Fibroblast of lung (primary cell): ENCODE results near the gene TMEM140. TPM values are rescaled to one million over a fixed set of nuclear protein-coding genes. Genes with fewer than 3 reads are reported as not detected.

ENCODE experiments used
- DNase-seq, 2 donors: peaks; one replicate each; pipeline versions ENCODE4 v3.0.0 to v3.0.0-alpha.2; 2010; ENCODE audit warnings: low read depth in 2 of 2
- H2AFZ ChIP-seq: 2 replicates; pipeline ENCODE4 v1.5.1; 2012; ENCODE audit warnings: low read length, control low read depth, inconsistent platforms
- H3K27ac ChIP-seq: 2 replicates; pipeline ENCODE4 v1.5.1; 2011; ENCODE audit warnings: low read length, control low read depth; ENCODE audit not compliant: insufficient read depth
- H3K27me3 ChIP-seq: 2 replicates; pipeline ENCODE4 v1.5.1; 2011; ENCODE audit warnings: mild to moderate bottlenecking, low read length; ENCODE audit not compliant: control insufficient read depth, insufficient read depth
- H3K36me3 ChIP-seq: 2 replicates; pipeline ENCODE4 v1.5.1; 2011; ENCODE audit warnings: low read length; ENCODE audit not compliant: control insufficient read depth, insufficient read depth
- H3K4me1 ChIP-seq: 2 replicates; pipeline ENCODE4 v1.5.1; 2011; ENCODE audit warnings: low read length; ENCODE audit not compliant: control insufficient read depth, insufficient read depth; ENCODE audit errors: extremely low read depth
- H3K4me2 ChIP-seq: 2 replicates; pipeline ENCODE4 v1.5.1; 2011; ENCODE audit warnings: low read length, control low read depth; ENCODE audit not compliant: insufficient read depth; ENCODE audit errors: extremely low read depth
- H3K4me3 ChIP-seq, 4 experiments: fragments of 200-600 bp in 1 of 4; sonication (generic) in 1 of 4; replicated peaks in 1 of 4; 2 replicates each; pipeline ENCODE4 v1.5.1; 2011 to 2016; ENCODE audit warnings: low read length in 4 of 4, low read depth in 3 of 4, mild to moderate bottlenecking in 3 of 4, control low read depth in 2 of 4, inconsistent platforms in 1 of 4, mixed read lengths in 1 of 4; ENCODE audit not compliant: insufficient read depth in 1 of 4; ENCODE audit errors: control extremely low read depth in 1 of 4
- H3K79me2 ChIP-seq: 2 replicates; pipeline ENCODE4 v1.5.1; 2012; ENCODE audit warnings: mild to moderate bottlenecking, low read length, inconsistent platforms; ENCODE audit not compliant: control insufficient read depth, insufficient read depth
- H3K9ac ChIP-seq: 2 replicates; pipeline ENCODE4 v1.5.1; 2011; ENCODE audit warnings: mild to moderate bottlenecking, low read length, control low read depth; ENCODE audit not compliant: insufficient read depth
- H3K9me3 ChIP-seq: 2 replicates; pipeline ENCODE4 v1.5.1; 2012; ENCODE audit warnings: low read depth, low read length; ENCODE audit not compliant: control insufficient read depth, insufficient read depth
- H4K20me1 ChIP-seq: 2 replicates; pipeline ENCODE4 v1.5.1; 2011; ENCODE audit warnings: low read length; ENCODE audit not compliant: control insufficient read depth, insufficient read depth; ENCODE audit errors: extremely low read depth
- CTCF ChIP-seq, 2 donors: IDR thresholded peaks in 1 of 2; conservative IDR thresholded peaks in 1 of 2; 1 replicate in 1 of 2; 2 replicates in 1 of 2; pipeline ENCODE4 v1.5.1; 2011 to 2012; ENCODE audit warnings: low read length in 2 of 2, control low read depth in 1 of 2, inconsistent platforms in 1 of 2, low read depth in 1 of 2, mild to moderate bottlenecking in 1 of 2
- EZH2 ChIP-seq: IDR thresholded peaks from 2 replicates; pipeline ENCODE4 v1.5.1; 2012; ENCODE audit warnings: low read length, control low read depth, mild to moderate bottlenecking; ENCODE audit errors: missing control alignments
- polyA plus RNA-seq, 2 donors: library from polyadenylated mRNA; depleted of rRNA in 1 of 2; stranded (reverse) in 1 of 2; unstranded in 1 of 2; fragments of >200 nt; gene quantifications; 2 replicates each; pipeline ENCODE4 v1.2.1, GENCODE V29; 2011 to 2012; ENCODE audit warnings: missing spikeins in 1 of 2
- total RNA-seq: library from RNA; depleted of rRNA; stranded (reverse); fragments of >200 nt; gene quantifications from 2 replicates; pipeline ENCODE4 v1.2.1, GENCODE V29; 2014

Gene TMEM140
- total and polyA plus RNA-seq, 2 donors (not counting 1 experiment from before 2014, with no cell fraction given): 8.7 to 29.7 TPM

GRCh38 chr7:135195968-135196629, 48.2 kb downstream of the TMEM140 start:
- no peak for DNase-seq
- Histone ChIP-seq H3K4me3 (no peak overlapping the region), H3K27me3 (no peaks in the 10 kb centered on the region), H3K4me1 (peaks cover 7% of the 10 kb centered on the region), H2AFZ (no peak overlapping the region), H3K79me2 (no peaks in the 10 kb centered on the region), H4K20me1 (no peaks in the 10 kb centered on the region), H3K9me3 (no peaks in the 10 kb centered on the region), H3K9ac (no peak overlapping the region), H3K27ac (no peak overlapping the region), H3K36me3 (peaks cover 4% of the 10 kb centered on the region), H3K4me2 (no peak overlapping the region)
- TF ChIP-seq EZH2: no peak
- no peak for TF ChIP-seq CTCF (conservative IDR thresholded peaks at IDR 0.05 in 1 of 2, IDR thresholded peaks at IDR 0.05 in 1 of 2; ENCODE audit: low read depth in 1 of 2, low read length in 2 of 2)

- H3K79me2 ChIP-seq: peaks cover 2% of the 10 kb centered on the region
- no peak overlapping the region for H3K9ac ChIP-seq
- H4K20me1 ChIP-seq: no peaks in the 10 kb centered on the region
- no peak overlapping the region for H3K4me3 ChIP-seq
- H3K4me1 ChIP-seq: peaks cover 7% of the 10 kb centered on the region
- H3K36me3 ChIP-seq: peaks cover 4% of the 10 kb centered on the region
- no peak overlapping the region for H3K27ac ChIP-seq
- H2AFZ ChIP-seq: no peak overlapping the region
- no peak for DNase-seq
- H3K9me3 ChIP-seq: no peaks in the 10 kb centered on the region
- TF ChIP-seq CTCF (conservative IDR thresholded peaks at IDR 0.05 in 1 of 2, IDR thresholded peaks at IDR 0.05 in 1 of 2; ENCODE audit: low read depth in 1 of 2, low read length in 2 of 2) (no peak), EZH2 (no peak)
- H3K27me3 ChIP-seq: no peaks in the 10 kb centered on the region
- H3K4me2 ChIP-seq: no peak overlapping the region
Observed at GRCh38 chr7:135197343-135197742, 49.5 kb downstream of the TMEM140 start.

- Histone ChIP-seq H3K36me3 (peaks cover 4% of the 10 kb centered on the region), H3K27ac (no peak overlapping the region), H3K4me2 (no peak overlapping the region), H3K79me2 (peaks cover 4% of the 10 kb centered on the region), H3K4me3 (no peak overlapping the region), H3K27me3 (no peaks in the 10 kb centered on the region), H4K20me1 (no peaks in the 10 kb centered on the region), H3K4me1 (peaks cover 6% of the 10 kb centered on the region), H2AFZ (no peak overlapping the region), H3K9ac (no peak overlapping the region), H3K9me3 (no peaks in the 10 kb centered on the region)
- peak; percentile 52 to 72 for DNase-seq
- TF ChIP-seq CTCF (conservative IDR thresholded peaks at IDR 0.05 in 1 of 2, IDR thresholded peaks at IDR 0.05 in 1 of 2; ENCODE audit: low read depth in 1 of 2, low read length in 2 of 2) (no peak), EZH2 (no peak)
Observed at GRCh38 chr7:135197906-135198655, 50.2 kb downstream of the TMEM140 start.
